Keratinocyte (primary cell): Measurements from ENCODE around the gene ACAP3. TPM values are rescaled to one million over a fixed set of nuclear protein-coding genes. Genes with fewer than 3 reads are reported as not detected.

Source experiments
- DNase-seq: peaks from one replicate; pipeline ENCODE4 v3.0.0-alpha.2; 2011; ENCODE audit warnings: low read depth, missing footprints, low spot score
- FAIRE-seq: peaks from 2 replicates; lab custom pipeline; 2011; peaks lifted over from hg19 to GRCh38; lab: Jason Lieb, UNC
- H2AFZ ChIP-seq: 2 replicates; pipeline ENCODE4 v1.6.0; 2012; ENCODE audit warnings: low read length, control low read depth, inconsistent platforms; ENCODE audit not compliant: control insufficient read depth
- H3K27ac ChIP-seq: 2 replicates; pipeline ENCODE4 v1.5.1; 2011; ENCODE audit warnings: low read length; ENCODE audit not compliant: control insufficient read depth, insufficient read depth
- H3K27me3 ChIP-seq: 3 replicates; pipeline ENCODE4 v1.6.0; 2011; ENCODE audit warnings: low read length; ENCODE audit not compliant: control insufficient read depth, insufficient read depth; ENCODE audit errors: extremely low read depth
- H3K36me3 ChIP-seq, 2 experiments: 2 replicates in 1 of 2; 3 replicates in 1 of 2; pipeline ENCODE4 v1.5.1; 2011; ENCODE audit warnings: low read length in 2 of 2, mild to moderate bottlenecking in 1 of 2; ENCODE audit not compliant: control insufficient read depth in 2 of 2, insufficient read depth in 2 of 2; ENCODE audit errors: extremely low read depth in 1 of 2
- H3K4me1 ChIP-seq: 3 replicates; pipeline ENCODE4 v1.5.1; 2011; ENCODE audit warnings: low read length; ENCODE audit not compliant: control insufficient read depth, insufficient read depth; ENCODE audit errors: extremely low read depth
- H3K4me2 ChIP-seq: 3 replicates; pipeline ENCODE4 v1.6.0; 2011; ENCODE audit warnings: low read depth, low read length; ENCODE audit not compliant: control insufficient read depth, insufficient read depth; ENCODE audit errors: extremely low read depth
- H3K4me3 ChIP-seq, 3 experiments: fragments of 200-600 bp in 1 of 3; sonication (generic) in 1 of 3; 2 replicates in 2 of 3; 3 replicates in 1 of 3; pipeline ENCODE4 v1.5.1; 2011 to 2016; ENCODE audit warnings: low read length in 3 of 3, mild to moderate bottlenecking in 3 of 3, control low read depth in 2 of 3, inconsistent platforms in 1 of 3, low read depth in 1 of 3, mixed read lengths in 1 of 3, mixed run types in 1 of 3, moderate library complexity in 1 of 3; ENCODE audit not compliant: control insufficient read depth in 2 of 3, insufficient read depth in 2 of 3; ENCODE audit errors: extremely low read depth in 1 of 3
- H3K79me2 ChIP-seq: 2 replicates; pipeline ENCODE4 v1.6.0; 2012; ENCODE audit warnings: low read length; ENCODE audit not compliant: control insufficient read depth, insufficient read depth
- H3K9ac ChIP-seq: 3 replicates; pipeline ENCODE4 v1.6.0; 2011; ENCODE audit warnings: low read length; ENCODE audit not compliant: control insufficient read depth, insufficient read depth; ENCODE audit errors: extremely low read depth
- H3K9me1 ChIP-seq: 3 replicates; pipeline ENCODE4 v1.6.0; 2011; ENCODE audit warnings: low read length; ENCODE audit not compliant: control insufficient read depth, insufficient read depth; ENCODE audit errors: extremely low read depth
- H3K9me3 ChIP-seq: 2 replicates; pipeline ENCODE4 v1.5.1; 2012; ENCODE audit warnings: low read depth, low read length; ENCODE audit not compliant: control insufficient read depth
- H4K20me1 ChIP-seq: 3 replicates; pipeline ENCODE4 v1.6.0; 2011; ENCODE audit warnings: low read length; ENCODE audit not compliant: control insufficient read depth, insufficient read depth; ENCODE audit errors: extremely low read depth
- CTCF ChIP-seq, 3 experiments: IDR thresholded peaks in 1 of 3; conservative IDR thresholded peaks in 1 of 3; optimal IDR thresholded peaks in 1 of 3; 2 replicates in 2 of 3; 3 replicates in 1 of 3; pipeline versions ENCODE3 to v1.5.1; 2011; ENCODE audit warnings: low read length in 3 of 3, mild to moderate bottlenecking in 3 of 3, moderate library complexity in 2 of 3, control low read depth in 1 of 3, inconsistent platforms in 1 of 3; ENCODE audit not compliant: insufficient read depth in 2 of 3; ENCODE audit errors: extremely low read depth in 1 of 3
- EZH2 ChIP-seq: IDR thresholded peaks from one replicate; pipeline ENCODE4 v1.6.1; 2012; ENCODE audit warnings: inconsistent platforms, mild to moderate bottlenecking, low read length, moderate library complexity
- dilution Hi-C: fragments of 300-500 bp; cut with MboI; formaldehyde crosslinking; loops from one replicate; pipeline ENCODE4 v1.7.0; 2020; ENCODE audit warnings: low sequenced_read_pairs; ENCODE audit not compliant: extremely low pct_ligation_motif_present
- polyA plus RNA-seq, 5 experiments: library from polyadenylated mRNA; depleted of rRNA in 3 of 5; stranded (reverse) in 3 of 5; stranded (forward) in 1 of 5; unstranded in 1 of 5; fragments of >200 nt; gene quantifications; 1 replicate in 1 of 5; 2 replicates in 3 of 5; 3 replicates in 1 of 5; pipeline versions ENCODE4 v1.2.1 to v1.2.3, GENCODE V29; 2011 to 2012; ENCODE audit warnings: missing spikeins in 2 of 5, low read depth in 1 of 5, low replicate concordance in 1 of 5

Gene ACAP3
- polyA plus RNA-seq, 1 donor (not counting 4 experiments of a cell fraction or from before 2014, with no cell fraction given), result 17.4 TPM

GRCh38 chr1:1335792-1336248 lies 28.1 kb upstream of the ACAP3 start:
- peaks cover 5% of the 10 kb centered on the region for H3K79me2 ChIP-seq
- no peak for TF ChIP-seq EZH2
- no peak for TF ChIP-seq CTCF (optimal IDR thresholded peaks at IDR 0.05 in 1 of 3, IDR thresholded peaks at IDR 0.05 in 1 of 3, conservative IDR thresholded peaks at IDR 0.05 in 1 of 3; ENCODE audit: extremely low read depth in 1 of 3, insufficient read depth in 2 of 3, low read length in 3 of 3)
- no peak overlapping the region for H3K4me3 ChIP-seq
- no peaks in the 10 kb centered on the region for H3K9me3 ChIP-seq
- peaks cover 32% of the 10 kb centered on the region for H3K4me1 ChIP-seq
- DNase-seq (no peak), FAIRE-seq (no peak)
- H3K9me1 ChIP-seq, result no peaks in the 10 kb centered on the region
- H3K27me3 ChIP-seq, result peaks cover 11% of the 10 kb centered on the region
- no peak overlapping the region for H3K27ac ChIP-seq
- H3K36me3 ChIP-seq, result peaks cover 9 to 18% of the 10 kb centered on the region in 2 experiments
- no peak overlapping the region for H3K9ac ChIP-seq
- H3K4me2 ChIP-seq, result no peak overlapping the region
- H2AFZ ChIP-seq, result no peak overlapping the region
- dilution Hi-C loops, result no loop called here
- peaks cover 36% of the 10 kb centered on the region for H4K20me1 ChIP-seq

GRCh38 chr1:1335283-1335682 lies 27.6 kb upstream of the ACAP3 start:
- no peaks in the 10 kb centered on the region for H3K9me1 ChIP-seq
- dilution Hi-C loops, result no loop called here
- no peak overlapping the region for H2AFZ ChIP-seq
- peaks cover 11% of the 10 kb centered on the region for H3K27me3 ChIP-seq
- H4K20me1 ChIP-seq, result peaks cover 31% of the 10 kb centered on the region
- H3K9me3 ChIP-seq, result no peaks in the 10 kb centered on the region
- H3K36me3 ChIP-seq, result peaks cover 7 to 12% of the 10 kb centered on the region in 2 experiments
- no peak overlapping the region for H3K27ac ChIP-seq
- H3K9ac ChIP-seq, result no peak overlapping the region
- peaks cover 32% of the 10 kb centered on the region for H3K4me1 ChIP-seq
- FAIRE-seq, result no peak
- DNase-seq, result no peak
- H3K79me2 ChIP-seq, result peaks cover under 1% of the 10 kb centered on the region
- H3K4me3 ChIP-seq, result no peak overlapping the region
- H3K4me2 ChIP-seq, result no peak overlapping the region
- TF ChIP-seq CTCF (optimal IDR thresholded peaks at IDR 0.05 in 1 of 3, IDR thresholded peaks at IDR 0.05 in 1 of 3, conservative IDR thresholded peaks at IDR 0.05 in 1 of 3; ENCODE audit: extremely low read depth in 1 of 3, insufficient read depth in 2 of 3, low read length in 3 of 3) (no peak), EZH2 (no peak)
